Dedifferentiated amniotic fluid mesenchymal stem cell (primary cell): ENCODE data around the gene SDCBP2.

Experiments
- DNase-seq: peaks from one replicate; pipeline ENCODE4 v3.0.0-alpha.2; 2016; ENCODE audit errors: extremely low spot score

Gene SDCBP2

DNA sequence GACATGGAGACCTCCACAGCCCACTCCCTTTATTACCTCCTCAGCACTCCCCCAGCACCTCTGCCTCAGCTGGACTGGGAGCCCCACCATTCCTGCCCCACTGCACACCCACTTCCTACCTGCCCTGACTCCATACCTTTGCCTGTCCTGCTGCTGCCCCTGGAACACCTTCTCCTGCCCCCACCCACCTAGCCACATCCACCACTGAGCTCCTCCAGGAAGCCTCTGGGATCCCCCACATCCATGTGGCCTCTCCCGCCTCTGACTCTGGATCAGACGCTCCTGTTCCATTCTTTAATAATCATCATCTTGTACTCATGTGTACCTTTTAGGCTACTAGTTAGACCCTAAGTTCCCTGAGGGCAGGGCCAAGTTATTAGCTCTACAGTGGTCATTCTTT is 2.2 kb upstream of the SDCBP2 start:
- no peak for DNase-seq

DNA sequence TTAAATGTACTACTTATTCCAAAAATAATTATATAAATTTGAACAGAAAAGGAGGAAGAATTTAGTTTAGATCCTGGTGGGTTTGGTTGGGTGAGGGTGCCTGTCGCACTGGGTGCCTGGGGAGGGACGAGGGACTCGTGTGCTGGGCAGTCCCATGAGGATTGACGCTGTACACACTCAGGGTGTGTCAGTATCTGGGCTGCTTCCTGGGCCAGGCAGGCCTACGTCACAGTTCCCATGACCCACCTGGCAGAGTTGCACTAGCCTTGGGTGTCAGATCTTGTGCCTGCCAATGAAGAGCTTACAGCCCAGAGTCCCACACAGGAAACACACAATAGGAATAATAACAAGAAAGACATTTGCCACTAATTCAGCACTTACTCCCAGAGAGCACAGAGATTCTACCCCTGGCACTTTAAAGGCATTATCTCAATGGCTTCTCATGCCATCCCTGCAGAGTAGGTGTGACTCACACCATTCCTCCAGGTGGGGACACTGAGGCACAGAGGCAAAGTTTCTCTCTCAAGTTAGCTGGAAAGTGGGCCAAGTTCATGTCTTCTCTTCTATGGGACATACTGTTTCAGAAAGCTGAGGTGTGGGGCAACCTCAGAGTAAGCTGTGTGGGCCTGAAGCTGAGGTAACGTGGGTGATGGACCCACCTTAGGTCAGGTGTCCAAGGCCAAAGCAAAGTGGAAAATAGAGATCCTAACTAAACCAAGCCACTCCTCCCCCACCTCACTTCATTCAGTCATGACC is 1.3 kb upstream of the SDCBP2 start:
- no peak for DNase-seq

DNA sequence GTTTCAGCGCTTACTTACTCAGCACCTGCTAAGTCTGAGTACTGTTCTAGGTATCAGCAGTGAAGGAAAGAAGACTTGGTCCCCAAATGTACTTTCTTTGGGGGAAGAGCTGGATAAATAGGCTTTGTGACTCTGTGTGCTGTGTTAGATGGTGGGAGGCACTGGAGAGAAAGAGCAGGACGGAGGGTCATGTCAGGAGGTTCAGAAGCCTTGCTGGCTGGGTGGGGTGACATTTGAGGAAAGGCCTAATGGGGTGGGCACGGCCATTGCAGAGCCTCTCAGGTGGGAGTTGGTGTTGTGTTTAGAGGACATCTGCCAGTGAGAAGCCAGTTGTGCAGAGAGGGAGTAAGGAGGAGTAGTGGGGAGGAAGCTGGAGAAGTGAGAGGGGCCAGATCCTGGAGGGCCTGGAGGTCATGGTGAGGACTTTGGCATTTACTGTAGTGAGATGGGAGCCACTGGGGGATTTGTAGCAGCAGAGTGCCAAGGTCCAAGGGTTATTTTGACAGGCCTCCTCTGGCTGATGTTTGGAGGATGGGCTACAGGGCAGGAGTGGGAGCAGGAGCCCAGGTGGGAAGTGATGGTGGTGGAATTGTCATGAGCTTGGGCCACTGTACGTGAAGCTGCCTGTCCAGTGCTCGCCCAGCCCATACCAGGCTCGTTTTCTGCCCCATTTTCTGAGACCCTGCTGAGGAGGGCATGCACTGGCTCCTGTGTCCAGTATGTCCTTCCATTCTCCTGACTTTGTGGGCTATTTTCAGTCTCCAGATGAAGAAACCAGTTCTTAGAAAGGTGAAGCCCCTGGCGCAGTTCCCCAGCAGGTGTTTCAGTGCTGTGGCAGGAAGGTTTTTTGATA is 886 bp downstream of the SDCBP2 start:
- no peak for DNase-seq

DNA sequence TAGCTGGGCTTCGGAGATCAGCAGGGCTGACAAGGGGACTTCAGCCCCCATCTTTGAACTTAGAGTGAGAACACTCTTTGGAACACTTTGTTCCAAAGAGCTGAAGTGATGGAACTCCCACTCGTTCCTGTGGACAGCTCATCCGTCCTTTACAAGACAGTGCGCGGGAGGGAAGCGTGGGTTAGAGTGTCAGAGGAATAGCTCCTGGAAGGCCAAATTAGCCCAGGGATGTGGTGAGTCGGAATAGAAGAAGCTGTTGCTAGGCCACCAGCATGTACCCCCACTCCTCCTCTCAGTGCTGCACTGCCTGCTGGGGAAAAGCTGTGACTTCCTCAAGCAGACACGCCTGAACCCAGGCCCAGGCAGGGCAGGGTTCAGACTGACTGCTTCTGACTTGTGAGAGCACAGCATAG is 1.7 kb downstream of the SDCBP2 start:
- no peak for DNase-seq

DNA sequence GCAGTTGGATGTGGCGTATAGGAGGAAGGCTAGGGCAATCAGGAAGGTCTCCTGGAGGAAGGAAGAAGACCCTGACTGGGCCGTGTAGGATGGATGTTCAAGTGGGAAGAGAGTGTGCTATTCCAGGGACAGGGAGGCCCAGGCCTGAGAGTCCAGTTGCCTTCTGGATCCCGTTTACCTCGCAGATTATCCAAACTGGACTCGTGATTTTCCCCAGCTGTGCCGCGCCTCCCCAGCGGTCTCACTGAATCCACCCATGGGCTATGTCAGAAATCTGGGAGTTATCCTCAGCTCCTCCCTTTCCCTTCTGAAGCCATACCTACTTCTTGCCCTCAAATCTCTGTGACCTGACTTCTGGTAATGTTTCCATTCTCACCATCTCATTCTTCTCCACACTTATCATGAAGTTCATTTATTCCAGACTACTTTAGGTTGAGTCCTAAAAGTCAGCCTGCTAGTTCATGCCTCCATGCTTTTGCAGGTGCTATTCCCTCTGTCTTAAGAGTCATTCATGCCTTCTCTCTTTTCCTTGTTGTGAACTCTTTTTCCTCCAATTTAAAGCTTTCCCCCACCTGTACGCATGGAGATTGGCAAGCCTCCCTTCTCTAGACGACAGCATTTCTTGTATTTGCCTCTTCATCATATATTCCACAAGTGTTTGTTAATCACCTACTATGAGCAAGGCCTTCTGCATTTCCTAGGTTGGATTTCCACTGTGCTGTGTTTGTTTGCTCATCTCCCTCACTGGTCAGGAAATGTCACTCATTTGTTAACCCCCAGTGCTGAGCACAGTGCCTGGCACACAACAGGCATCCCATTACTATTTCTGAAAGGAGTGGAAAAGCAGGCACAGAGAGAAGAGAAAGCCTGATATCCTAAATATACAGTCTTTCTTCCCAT is 2.7 kb downstream of the SDCBP2 start:
- DNase-seq, result no peak

DNA sequence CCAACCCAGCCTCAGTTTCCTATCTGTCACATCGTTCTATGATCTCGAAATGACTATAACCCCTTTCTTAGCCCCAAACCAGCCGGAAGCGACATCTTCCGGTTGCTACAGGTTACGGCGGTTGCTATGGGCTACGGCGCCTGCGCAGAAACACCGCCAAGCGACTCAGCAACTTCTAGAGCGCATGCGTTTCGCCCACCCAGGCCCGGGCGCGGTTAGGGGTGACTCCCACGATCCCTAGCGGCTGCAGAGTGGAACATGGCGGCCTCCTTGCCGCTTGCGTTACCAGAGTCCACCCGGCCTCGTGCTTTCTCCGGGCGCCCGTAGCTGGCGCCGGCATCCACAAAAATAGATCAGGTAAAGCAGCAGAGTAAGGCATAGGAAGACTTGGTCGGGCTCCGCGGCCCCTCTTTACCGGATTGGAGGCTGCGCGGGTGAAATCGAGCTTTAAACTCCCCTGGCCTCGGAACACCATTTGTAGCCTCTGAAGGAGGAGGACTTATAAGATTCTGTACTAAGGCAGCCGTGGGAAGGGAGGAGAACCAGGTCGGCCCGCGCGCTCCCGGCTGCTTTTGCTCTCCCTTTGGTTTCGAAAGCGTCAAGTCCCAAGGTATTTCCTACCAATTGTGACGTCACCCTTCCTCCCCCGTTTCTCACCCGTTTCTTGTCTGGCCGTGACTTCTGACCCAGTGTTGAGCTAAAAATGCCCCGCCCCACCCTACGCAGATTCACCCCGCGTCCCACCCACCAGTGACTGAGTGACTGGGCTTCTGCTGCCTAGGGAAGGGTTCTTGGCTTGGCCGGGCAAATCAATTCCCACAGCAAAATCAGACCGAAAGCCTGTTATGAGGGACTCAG is 3.5 kb downstream of the SDCBP2 start:
- peak; percentile 97 for DNase-seq

DNA sequence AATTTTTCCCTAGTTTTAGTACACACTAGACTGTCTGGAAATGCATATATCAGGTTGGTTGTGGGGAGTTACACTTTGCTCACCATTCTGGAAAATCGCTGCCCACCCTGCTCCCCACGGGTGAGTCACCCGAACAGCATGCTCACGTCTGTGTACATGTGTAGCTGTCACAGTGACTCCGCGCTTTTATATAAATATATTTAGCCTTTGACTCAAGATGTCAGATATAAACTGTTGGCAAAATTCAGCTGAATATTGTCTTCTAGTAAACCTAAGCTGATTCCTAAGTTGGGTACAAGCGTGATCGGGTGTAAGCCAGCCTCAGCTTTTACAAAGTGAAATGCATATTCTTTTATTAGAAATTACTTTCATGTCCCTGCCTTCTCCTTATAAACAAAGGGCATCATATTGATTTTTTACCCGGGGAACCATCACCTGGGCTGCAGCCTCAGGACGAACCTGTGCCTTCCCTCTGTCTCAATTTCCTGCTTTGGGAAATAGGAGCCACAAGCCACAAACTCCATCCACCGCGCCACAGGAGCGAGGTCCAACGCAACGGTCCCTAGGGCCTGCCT is 4.3 kb downstream of the SDCBP2 start:
- DNase-seq, result no peak

DNA sequence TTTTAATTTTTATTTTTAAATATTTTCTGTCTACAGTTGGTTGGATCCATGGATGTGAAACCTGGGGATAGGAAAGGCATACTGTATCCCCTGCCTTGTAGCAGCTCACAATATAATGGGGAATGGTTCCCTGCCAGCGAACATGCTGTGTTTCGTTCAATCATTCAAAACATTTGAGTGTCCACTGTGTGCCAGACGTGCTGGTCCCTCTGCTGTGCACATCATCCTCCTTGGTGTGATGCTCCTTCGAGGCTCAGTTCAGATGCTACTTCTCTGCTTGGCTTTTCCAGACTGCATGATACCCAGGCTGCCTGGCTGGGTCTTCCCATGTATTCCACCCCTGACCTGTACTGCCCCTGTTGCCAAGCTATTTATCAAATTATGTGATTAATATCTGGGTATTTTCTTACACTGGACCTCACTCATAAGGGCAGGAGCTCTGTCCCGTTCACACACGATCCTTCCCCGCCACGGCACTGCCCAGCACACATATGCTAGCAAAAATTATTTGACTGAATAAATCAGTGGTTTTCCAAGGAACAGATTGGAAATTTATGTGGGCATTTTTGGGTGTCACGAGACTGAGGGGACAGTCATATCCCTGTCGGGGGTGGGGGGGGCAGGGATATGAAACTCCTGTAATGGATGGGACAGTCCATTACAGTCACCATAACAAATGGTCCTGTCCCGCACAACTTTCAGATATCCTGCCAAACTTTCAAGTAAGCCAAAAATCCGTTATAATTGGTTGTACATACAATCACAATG is 4.9 kb downstream of the SDCBP2 start:
- DNase-seq, result no peak

DNA sequence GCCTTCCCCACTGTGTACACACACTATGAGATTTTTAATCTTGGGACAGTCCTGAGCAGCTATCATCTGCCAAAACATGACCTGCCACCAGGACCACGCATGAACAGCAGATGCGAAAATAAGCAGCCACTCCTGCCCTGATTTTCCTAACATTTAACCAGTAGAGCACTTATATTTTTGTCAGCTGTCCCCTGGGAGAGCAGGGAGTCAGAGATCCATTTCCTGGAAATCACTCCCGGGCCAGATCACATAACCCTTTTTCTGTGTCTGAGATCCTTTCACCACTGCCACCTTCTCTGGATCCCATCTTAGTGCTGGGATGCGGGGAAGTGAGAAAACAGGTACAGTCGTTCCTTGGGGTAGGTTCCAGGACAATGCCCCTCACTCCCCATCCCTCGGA is 5.7 kb downstream of the SDCBP2 start:
- DNase-seq, result no peak

DNA sequence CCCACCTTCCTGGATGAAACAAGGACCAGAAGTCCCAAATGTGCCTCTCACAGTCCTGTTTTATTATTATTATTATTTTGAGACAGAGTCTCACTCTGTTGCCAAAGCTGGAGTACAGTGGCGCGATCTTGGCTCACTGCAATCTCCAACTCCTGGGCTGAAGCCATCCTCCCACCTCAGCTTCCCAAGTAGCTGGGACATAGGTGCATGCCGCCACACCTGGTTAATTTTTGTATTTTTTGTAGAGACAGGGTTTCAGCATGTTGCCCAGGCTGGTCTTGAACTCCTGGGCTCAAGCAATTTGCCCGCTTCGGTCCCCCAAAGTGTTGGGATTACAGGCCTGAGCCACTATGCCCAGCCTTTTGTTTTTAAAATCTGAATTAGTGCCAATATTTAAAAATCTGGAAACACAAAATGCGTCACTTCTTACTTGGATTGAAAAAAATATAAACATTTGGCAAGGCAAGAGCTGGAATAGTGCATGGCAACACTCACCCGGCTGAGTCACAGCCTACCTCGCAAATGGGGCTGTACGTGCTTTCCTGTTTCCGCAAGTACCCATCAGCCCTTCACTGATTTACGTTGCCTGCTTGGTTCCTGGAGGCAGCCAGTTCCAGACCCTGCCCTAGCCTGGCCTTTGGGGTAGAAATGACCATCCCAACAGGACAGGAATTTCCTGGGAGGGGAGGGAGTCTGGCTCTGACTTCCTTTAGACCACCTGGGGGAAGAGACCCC is 6.3 kb downstream of the SDCBP2 start:
- DNase-seq, result peak; percentile 45

DNA sequence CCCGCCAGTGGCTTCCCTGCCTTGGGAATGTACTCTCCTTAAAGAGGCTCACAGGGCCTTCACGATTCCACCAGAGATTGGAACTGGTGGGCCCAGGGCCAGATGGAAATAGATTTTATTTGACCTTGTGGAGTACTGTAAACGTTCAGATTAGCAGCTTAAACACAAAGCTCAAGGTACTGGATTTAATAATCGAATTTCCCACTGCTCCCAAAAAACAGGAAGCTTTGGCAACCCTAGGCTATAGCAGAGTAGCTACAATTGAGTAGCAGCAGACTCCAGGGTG is 7.3 kb downstream of the SDCBP2 start:
- DNase-seq, result no peak

DNA sequence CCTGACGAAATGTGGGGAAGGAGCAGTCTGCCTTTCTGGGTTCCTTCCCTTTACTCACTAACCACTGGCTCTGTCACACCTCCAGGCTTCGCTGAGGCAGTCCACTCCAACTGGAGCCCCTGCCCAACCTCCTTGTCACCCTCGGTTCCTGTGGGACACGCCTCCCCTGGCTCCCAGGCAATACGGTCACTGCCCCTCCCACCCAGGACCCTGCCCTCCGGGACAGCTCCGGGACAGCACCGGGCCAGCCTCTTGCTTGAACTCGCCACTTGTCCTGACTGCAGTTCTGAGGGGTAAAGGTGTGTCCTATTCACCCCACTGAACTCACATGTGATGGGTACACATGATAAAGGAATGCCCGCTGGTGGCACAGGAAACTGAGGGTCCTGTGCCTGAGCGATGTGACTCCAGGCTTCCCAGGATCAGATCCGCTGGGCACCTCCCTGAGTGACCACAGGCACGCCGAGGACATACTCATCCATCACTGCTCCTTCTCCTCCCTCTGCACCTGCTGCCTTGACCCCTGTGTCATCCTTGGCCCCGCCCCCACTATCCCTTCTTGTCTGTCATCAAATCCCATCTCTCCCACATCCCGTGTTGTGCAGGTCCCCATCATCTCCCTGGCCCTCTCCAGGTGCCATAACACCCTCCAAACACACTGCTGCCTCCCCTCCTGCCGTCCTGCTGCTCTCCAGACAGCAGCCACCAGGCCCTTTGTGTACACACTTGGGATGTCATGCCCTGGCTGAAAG is 7.9 kb downstream of the SDCBP2 start:
- no peak for DNase-seq

DNA sequence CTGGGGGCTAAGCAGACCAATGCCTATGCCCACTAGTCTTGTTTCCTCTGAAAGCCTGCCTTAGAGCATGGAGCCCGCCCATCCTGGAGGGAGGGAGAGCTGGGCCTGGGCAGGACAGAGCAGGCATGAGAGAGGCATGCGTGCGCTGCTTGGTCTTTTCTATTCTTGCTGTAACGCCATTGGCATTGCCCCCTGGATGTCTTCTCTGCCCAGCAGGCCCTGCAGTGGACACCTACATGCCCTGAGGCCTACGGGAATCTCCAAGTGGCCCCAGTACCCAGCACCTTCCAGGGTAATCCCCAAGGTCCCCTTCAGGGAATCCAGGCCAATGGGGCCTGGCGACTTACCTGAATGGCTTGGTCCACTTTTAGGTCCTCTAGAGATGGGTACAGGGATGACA is 8.9 kb downstream of the SDCBP2 start:
- no peak for DNase-seq

DNA sequence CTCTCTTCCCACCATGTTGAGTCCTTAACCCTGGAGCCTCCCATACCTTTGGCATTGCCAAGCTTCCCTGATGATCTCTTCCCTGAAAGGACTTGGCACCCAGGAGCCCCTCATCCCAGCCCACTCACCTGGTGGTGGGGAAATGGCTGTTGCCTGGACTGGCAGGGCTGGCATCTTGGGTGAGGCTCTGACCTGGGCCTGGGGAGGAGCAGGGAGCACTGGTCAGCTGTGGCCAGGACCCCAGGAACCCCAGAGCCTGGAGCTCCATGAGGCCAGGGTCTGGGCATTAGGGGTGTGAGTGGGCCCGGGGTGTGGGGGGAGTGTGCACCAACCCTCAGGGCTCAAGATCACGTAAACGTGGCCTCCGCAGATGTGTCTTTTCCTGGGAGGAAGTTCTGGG is 9.5 kb downstream of the SDCBP2 start:
- DNase-seq, result no peak

DNA sequence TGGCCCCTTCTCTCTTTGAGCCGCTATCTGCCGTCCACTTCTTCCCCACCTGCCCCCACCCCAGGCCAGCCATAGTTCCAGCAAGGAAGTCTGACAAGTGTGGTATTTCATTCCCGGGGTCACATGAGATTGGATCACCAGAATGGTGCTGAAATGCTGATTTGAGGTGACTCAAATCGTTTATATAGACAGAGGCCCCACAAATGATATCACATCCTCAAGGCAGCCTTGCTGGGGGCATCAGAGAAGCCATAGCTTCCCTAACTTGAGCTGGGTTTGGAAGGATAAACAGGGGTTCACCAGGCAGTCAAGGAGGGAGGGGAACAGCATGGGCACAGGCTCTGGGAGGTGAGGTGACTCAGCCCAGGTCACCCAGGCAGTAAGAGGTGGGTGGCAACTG is 9.9 kb downstream of the SDCBP2 start:
- DNase-seq, result no peak

DNA sequence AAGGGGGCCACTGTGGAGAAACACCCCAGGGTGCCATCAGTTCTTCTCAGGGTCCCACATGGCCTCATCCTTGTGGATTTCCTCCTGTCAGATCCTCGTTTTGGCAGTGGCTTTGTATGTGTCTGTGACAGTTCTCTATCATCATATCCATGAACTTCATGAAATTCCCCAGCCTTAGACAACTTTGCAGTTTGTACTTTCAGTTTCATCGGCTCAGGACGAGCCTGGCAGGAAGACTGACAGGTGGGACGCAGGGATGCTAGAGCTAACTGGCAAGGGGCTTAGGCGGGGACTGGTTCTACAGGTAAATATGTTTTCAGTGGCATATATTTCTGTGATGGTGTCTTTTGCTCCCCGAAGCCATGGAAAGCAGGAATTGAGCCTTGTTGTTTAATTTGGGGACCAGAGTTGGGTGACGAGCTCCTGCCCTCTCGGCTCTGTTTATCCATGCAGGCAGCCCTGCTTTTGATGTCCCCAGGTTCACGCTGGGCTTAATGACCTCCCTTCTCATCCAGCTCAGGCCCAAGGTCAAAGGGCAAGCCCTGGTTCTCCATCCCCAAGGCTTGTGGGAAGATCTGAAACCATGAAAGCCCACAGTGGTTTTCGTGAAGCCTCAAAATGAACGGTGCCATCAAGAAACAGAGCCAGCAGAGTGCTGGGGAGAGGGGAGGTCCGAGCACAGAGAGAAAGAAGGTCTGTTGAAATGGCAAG is 11.2 kb downstream of the SDCBP2 start:
- no peak for DNase-seq

DNA sequence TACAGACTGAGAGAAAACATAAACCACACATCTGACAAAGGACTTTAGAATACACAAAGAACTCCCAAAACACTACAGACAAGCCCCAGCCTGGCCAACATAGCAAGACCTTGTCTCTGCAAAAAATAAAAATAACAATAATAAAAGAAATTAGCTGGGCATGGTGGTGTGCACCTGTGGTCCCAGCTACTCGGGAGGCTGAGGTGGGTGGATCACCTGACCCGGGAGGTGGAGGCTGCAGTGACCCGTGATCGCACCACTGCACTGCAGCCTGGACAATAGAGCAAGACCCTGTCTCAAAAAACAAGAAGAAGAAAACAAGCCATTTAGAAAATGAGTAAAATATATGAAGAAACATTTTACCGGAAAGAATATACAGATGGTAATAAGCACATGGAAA is 13.1 kb downstream of the SDCBP2 start:
- no peak for DNase-seq

DNA sequence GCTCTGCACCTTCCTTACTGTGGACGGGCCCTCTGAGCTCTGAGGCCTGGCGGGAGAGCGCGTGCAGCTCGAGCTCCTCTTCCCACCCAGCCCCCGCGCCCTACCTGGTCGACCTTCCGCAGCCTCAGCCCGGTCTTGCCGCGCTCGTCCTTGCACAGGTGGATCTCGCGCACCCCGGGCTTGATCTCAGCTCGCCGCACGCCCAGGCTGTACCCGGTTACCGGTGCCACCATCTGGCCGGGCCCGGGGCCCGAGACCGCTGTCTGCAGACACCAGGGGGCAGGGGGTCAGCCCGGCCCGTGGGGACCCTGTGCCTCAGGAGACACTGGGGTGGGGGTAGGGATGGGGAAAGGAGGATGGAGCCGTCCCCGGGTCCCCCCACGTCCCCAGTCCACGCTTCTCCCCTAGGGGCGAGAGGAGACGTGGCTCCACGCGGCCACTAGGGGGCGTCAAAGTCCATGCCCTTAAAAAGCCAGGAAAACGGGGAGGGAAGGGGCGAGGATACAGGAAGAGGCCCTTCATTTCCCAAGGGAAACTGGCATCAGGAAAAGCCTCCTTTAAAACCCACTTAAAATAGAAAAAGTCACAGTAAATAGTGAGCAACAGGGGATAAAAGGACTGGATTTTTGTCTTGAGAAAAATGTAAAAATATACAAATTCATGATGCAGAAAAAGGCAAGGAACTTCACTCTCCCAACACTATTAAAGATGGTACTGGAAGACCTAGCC is 15.5 kb downstream of the SDCBP2 start:
- peak; percentile 68 for DNase-seq
